Peyer's patch (tissue), 4 donors: Measurements from ENCODE around the gene EFCAB14.

Experiments
- CTCF ChIP-seq, 6 experiments: fragments of 450-650 bp in 4 of 6; fragments of 200-600 bp in 2 of 6; sonication (generic) in 1 of 6; IDR thresholded peaks; one replicate each; pipeline ENCODE4 v1.5.1; 2017 to 2019; ENCODE audit warnings: antibody characterized with exemption in 6 of 6, mild to moderate bottlenecking in 3 of 6, moderate library complexity in 1 of 6
- POLR2A ChIP-seq, 2 donors: fragments of 450-650 bp; IDR thresholded peaks; one replicate each; pipeline ENCODE4 v1.5.1; 2017; ENCODE audit warnings: antibody characterized with exemption in 2 of 2, mild to moderate bottlenecking in 2 of 2, moderate library complexity in 2 of 2

GRCh38 chr1:46742069-46742468, 23.2 kb upstream of the EFCAB14 start:
- TF ChIP-seq POLR2A (IDR thresholded peaks at IDR 0.05) (no peak), CTCF (IDR thresholded peaks at IDR 0.05) (no peak)
